ENCODE data around the gene FUNDC1. TPM values are rescaled to one million over a fixed set of nuclear protein-coding genes. Genes with fewer than 3 reads are reported as not detected.

Gene FUNDC1
- total RNA-seq, 1 donor from 2014 or later, result 17.0 TPM

- H3K4me3 Mint-ChIP-seq (ENCODE audit: unreplicated experiment), result no peak overlapping the region
- peak; percentile 23 for FAIRE-seq
Observed at GRCh38 chrX:44507292-44507691, 35.4 kb downstream of the FUNDC1 start.

DNA sequence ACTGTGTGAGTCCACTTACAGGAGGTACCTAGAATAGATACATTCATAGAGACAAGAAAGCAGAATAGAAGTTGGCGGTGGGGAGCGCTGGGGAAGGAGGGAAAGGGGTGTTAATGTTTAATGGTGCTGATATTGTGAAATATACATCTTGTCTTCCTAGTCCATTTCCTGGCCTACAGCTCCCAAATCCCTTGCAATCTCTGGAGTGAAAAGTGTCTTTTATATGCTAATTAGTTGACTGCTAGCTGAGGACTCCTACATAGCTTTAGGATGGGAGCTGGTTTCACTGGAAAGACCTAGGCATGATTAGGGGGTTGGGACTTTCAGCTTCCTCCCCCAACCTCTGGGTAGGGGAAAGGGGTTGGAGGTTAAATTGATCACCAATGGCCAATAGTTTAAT, 36.0 kb downstream of the FUNDC1 start:
- H3K9me3 ChIP-seq (ENCODE audit: insufficient read depth, low read depth, low read length), result no peaks in the 10 kb centered on the region
- H3K9ac ChIP-seq (ENCODE audit: low read length), result no peak overlapping the region
- no peak overlapping the region for H3K27ac Mint-ChIP-seq (ENCODE audit: unreplicated experiment)
- H3K4me3 ChIP-seq (ENCODE audit: insufficient read depth, low read depth, low read length), result no peak overlapping the region
- no peaks in the 10 kb centered on the region for H3K36me3 Mint-ChIP-seq (ENCODE audit: low read depth, unreplicated experiment)
- no peaks in the 10 kb centered on the region for H3K4me1 ChIP-seq (ENCODE audit: insufficient read depth, low read length)
- no peaks in the 10 kb centered on the region for H3K9me3 Mint-ChIP-seq (ENCODE audit: unreplicated experiment)
- H3K27me3 Mint-ChIP-seq (ENCODE audit: low read depth, unreplicated experiment), result no peaks in the 10 kb centered on the region
- H3K4me2 ChIP-seq (ENCODE audit: low read length), result no peak overlapping the region
- no peak overlapping the region for H2AFZ ChIP-seq (ENCODE audit: low read depth, low read length)
- no peak for DNase-seq (ENCODE audit: low read depth)
- no peak for TF ChIP-seq CTCF (IDR thresholded peaks at IDR 0.05; ENCODE audit: insufficient read depth, low read depth, low read length)
- TF ChIP-seq EZH2 (IDR thresholded peaks at IDR 0.05; ENCODE audit: insufficient read depth, low read length), result no peak
- no peak overlapping the region for H3K4me3 Mint-ChIP-seq (ENCODE audit: unreplicated experiment)
- peak; percentile 29 for FAIRE-seq
- no peak overlapping the region for H3K27ac ChIP-seq (ENCODE audit: low read depth, low read length)
- no peaks in the 10 kb centered on the region for H4K20me1 ChIP-seq (ENCODE audit: insufficient read depth, low read length)
- no peaks in the 10 kb centered on the region for H3K79me2 ChIP-seq (ENCODE audit: insufficient read depth, low read length)
- no peaks in the 10 kb centered on the region for H3K4me1 Mint-ChIP-seq (ENCODE audit: low read depth, unreplicated experiment)
- H3K36me3 ChIP-seq (ENCODE audit: insufficient read depth, low read length), result no peaks in the 10 kb centered on the region
- no peaks in the 10 kb centered on the region for H3K27me3 ChIP-seq (ENCODE audit: insufficient read depth, low read length)

More at GRCh38 chrX:44507292-44507691, 35.4 kb downstream of the FUNDC1 start:
- H3K9ac ChIP-seq (ENCODE audit: low read length), result no peak overlapping the region
- DNase-seq (ENCODE audit: low read depth), result no peak
- no peak overlapping the region for H3K4me3 ChIP-seq (ENCODE audit: insufficient read depth, low read depth, low read length)
- Mint-ChIP-seq H3K36me3 (ENCODE audit: low read depth, unreplicated experiment) (no peaks in the 10 kb centered on the region), H3K9me3 (ENCODE audit: unreplicated experiment) (no peaks in the 10 kb centered on the region), H3K4me1 (ENCODE audit: low read depth, unreplicated experiment) (no peaks in the 10 kb centered on the region), H3K27me3 (ENCODE audit: low read depth, unreplicated experiment) (no peaks in the 10 kb centered on the region), H3K27ac (ENCODE audit: unreplicated experiment) (no peak overlapping the region)
- no peaks in the 10 kb centered on the region for H3K27me3 ChIP-seq (ENCODE audit: insufficient read depth, low read length)
- no peak overlapping the region for H3K4me2 ChIP-seq (ENCODE audit: low read length)
- no peaks in the 10 kb centered on the region for H3K9me3 ChIP-seq (ENCODE audit: insufficient read depth, low read depth, low read length)
- TF ChIP-seq CTCF (IDR thresholded peaks at IDR 0.05; ENCODE audit: insufficient read depth, low read depth, low read length) (no peak), EZH2 (IDR thresholded peaks at IDR 0.05; ENCODE audit: insufficient read depth, low read length) (no peak)
- no peak overlapping the region for H3K27ac ChIP-seq (ENCODE audit: low read depth, low read length)
- H3K79me2 ChIP-seq (ENCODE audit: insufficient read depth, low read length), result no peaks in the 10 kb centered on the region
- no peak overlapping the region for H2AFZ ChIP-seq (ENCODE audit: low read depth, low read length)
- no peaks in the 10 kb centered on the region for H3K4me1 ChIP-seq (ENCODE audit: insufficient read depth, low read length)
- no peaks in the 10 kb centered on the region for H3K36me3 ChIP-seq (ENCODE audit: insufficient read depth, low read length)
- H4K20me1 ChIP-seq (ENCODE audit: insufficient read depth, low read length), result no peaks in the 10 kb centered on the region

- TF ChIP-seq CTCF (IDR thresholded peaks at IDR 0.05; ENCODE audit: insufficient read depth, low read depth, low read length) (no peak), EZH2 (IDR thresholded peaks at IDR 0.05; ENCODE audit: insufficient read depth, low read length) (no peak)
- Histone ChIP-seq H3K4me1 (ENCODE audit: insufficient read depth, low read length) (no peaks in the 10 kb centered on the region), H3K9ac (ENCODE audit: low read length) (no peak overlapping the region), H2AFZ (ENCODE audit: low read depth, low read length) (no peak overlapping the region), H3K27me3 (ENCODE audit: insufficient read depth, low read length) (no peaks in the 10 kb centered on the region), H3K27ac (ENCODE audit: low read depth, low read length) (no peak overlapping the region), H3K79me2 (ENCODE audit: insufficient read depth, low read length) (no peaks in the 10 kb centered on the region), H3K4me2 (ENCODE audit: low read length) (no peak overlapping the region), H4K20me1 (ENCODE audit: insufficient read depth, low read length) (no peaks in the 10 kb centered on the region), H3K36me3 (ENCODE audit: insufficient read depth, low read length) (no peaks in the 10 kb centered on the region), H3K9me3 (ENCODE audit: insufficient read depth, low read depth, low read length) (no peaks in the 10 kb centered on the region), H3K4me3 (ENCODE audit: insufficient read depth, low read depth, low read length) (no peak overlapping the region)
- Mint-ChIP-seq H3K9me3 (ENCODE audit: unreplicated experiment) (no peaks in the 10 kb centered on the region), H3K4me1 (ENCODE audit: low read depth, unreplicated experiment) (no peaks in the 10 kb centered on the region), H3K36me3 (ENCODE audit: low read depth, unreplicated experiment) (no peaks in the 10 kb centered on the region), H3K27ac (ENCODE audit: unreplicated experiment) (no peak overlapping the region), H3K27me3 (ENCODE audit: low read depth, unreplicated experiment) (no peaks in the 10 kb centered on the region), H3K4me3 (ENCODE audit: unreplicated experiment) (no peak overlapping the region)
- DNase-seq (ENCODE audit: low read depth) (no peak), FAIRE-seq (no peak)
Observed at GRCh38 chrX:44503560-44503959, 39.1 kb downstream of the FUNDC1 start.
